ENCODE data around the gene RP2.

Gene RP2

DNA sequence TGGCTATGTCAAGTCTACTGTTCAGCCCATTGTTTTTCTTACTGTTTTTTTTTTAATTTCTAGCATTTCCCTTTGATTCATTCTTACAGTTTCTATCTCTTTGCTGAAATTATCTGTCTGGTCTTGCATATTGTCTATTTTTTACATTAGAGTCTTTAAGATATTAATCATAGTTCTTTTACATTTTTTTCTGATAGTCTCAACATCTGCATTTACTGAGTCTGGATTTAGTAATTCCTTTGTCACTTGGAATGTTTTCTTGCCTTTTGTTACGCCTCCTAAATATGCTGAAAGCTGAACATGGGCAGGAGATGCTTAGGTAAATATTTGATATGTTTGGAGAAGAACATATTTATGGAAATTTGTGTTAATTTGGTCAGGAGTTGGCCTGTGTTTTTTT is 85.8 kb downstream of the RP2 start:
- no peak for DNase-seq

DNA sequence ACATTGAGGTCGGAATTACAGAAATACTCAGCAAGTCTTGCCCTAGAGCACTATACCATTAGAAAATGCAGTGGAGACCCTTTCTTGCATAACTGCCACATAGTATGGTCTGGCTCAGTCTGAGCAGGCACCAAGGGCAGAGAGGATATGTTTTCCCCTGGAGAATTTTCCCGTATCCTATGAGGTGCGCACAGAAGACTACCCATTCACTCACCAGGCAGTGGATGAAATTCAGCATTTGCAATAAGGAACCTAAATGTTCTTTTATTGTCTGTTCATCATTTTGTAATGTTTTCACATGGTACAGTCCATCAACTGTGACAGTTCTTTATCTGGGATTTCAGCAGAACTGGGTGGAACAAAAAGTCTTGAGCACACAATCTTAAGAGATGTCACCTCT is 90.9 kb downstream of the RP2 start:
- no peak for DNase-seq

DNA sequence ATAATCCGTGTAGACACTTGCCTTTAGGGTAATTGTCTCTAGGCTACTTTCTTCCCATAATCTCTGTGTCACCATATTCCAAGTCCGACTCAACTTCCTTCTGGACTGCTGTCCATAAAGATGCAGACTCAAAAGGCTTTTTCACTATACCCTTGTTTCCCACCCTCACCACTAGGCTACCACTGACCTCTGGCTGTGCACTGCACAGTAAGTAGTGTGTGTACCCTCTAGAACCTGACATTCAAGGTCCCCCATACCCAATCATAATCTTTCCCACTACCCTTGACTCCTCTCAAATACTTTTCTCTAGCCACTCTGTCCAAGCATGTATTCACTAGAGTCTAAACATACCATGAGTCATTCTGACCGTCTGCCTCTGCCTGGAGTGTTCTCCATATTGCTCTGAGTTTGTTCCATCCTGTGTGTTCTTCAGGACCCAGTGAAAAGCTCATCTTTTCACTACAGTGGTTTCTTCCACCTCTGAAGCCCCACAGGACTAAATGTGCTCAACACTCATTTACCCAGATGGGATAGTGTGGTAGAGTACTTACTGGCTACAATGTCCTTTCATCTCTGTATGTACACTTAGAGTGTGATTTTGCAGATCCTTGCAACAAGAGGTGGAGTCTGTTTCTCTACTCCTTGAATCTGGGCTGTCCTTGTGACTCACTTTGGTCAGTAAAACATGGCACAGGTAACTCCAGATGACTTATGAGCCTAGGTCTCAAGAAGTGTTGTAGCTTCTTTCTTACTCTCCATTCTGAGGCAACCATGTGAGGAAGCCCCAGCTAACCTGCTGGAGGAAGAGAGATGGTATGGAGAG is 92.8 kb downstream of the RP2 start:
- no peak for DNase-seq

Data from hematopoietic multipotent progenitor cell treated with erythropoietin and hydrocortisone succinate and interleukin-3 and kit ligand, for 8 days (in vitro differentiated cells).